SIG-M5 treated with dmso at 0.1 percent for 504 hours (cell line): Measurements from ENCODE around the gene DPM1.

Experiments
- DNase-seq: peaks from one replicate; lab custom pipeline; 2025; ENCODE audit not compliant: unreplicated experiment; lab: John Stamatoyannopoulos, UW

DPM1 gene

DNA sequence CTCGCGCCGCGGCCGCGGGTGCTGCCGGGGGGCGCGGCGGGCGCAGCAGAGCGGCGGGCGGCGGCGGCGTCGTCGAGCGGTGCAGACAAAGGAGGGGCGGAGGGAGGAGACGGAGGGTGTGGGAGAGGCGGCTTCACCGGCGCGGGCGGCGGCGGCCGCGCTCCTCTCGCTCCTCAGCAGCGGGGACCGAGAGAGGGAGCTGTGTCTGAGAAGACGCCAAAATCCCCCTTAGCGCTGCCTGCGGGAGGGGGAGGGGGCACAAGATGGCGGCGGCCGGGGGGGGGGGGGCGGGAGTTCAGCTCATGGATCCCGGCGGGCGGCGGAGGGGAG lies 27.4 kb downstream of the DPM1 start:
- DNase-seq, result no peak

DNA sequence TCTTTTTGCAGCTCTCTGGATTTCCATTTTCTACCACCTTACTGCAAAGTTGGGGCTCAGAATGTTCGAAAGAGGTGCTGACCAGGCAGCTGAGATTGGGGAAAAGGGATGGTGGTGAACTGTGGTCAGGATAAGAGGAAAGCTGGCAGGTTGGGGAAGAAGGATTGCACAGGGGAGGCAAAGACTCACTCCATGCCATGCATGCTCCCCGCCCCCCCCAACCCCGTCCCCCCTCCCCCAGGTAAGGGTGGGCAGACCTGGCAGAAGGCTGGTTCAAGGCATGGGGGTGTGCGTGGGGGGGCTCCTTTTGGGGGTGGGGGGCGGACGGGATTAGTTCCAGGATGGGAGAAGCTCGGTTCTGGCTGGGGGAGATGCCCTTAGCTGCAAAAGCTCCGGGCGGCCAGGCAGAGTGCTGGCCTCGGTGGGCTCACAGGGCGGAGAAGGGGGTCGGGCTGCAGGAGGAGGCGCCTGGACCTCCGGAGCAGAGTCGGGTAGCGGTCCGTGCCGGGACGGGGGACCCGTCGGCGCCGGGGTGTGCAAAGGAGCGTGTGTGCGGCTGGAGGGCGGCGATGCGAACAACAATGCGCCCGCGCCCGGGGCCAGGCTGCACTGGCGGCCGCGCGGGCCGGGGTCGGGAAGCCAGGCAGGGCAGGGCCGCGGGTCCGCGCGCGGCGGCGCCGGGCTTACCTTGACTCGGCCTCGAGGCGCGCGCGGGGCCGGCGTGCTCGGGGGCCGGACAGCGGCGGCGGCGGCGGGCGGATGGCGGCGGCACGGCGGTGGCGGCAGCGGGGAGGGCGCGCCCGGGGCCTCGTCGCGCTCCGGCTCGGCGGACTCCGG lies 28.0 kb downstream of the DPM1 start:
- no peak for DNase-seq

DNA sequence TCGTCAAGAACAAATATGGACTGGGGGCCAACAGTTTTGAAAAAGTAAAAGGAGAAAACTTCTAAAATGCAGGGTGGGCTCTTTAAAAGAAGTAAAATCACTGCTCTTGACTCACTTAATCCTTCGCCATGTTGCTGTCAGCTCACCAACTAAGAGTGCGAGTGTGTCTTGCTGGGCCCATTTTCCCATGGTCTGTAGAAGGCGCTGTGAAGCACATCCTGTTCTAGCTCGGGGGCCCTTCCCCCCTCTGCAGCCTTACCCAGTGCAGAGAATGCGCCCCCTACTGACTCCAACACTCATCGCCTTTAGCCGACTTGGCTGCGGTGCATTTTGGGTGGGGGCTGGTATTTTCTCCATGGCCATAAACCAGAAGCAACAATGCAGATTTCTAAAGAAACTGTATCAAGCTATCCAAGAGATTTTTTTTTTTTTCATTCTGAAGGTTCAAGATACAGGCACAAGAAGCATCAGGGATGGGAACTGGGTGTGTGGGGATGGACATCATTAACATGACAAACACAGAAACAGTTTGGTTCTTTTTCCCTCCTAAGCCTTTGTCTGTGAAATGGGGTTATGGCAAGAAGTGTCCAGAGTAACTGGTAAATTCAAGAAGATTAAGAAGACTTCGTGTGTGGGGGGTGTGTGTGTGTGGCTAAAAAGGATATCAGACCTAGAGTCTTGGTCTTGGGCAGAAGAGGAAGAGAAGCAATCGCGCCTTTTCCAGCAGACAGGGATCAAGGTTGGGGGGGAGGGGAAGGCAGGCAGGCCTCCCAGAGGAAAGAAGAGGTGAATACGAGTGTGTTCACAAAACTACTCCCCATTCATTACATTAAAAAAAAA lies 28.8 kb downstream of the DPM1 start:
- peak; percentile 97 for DNase-seq

DNA sequence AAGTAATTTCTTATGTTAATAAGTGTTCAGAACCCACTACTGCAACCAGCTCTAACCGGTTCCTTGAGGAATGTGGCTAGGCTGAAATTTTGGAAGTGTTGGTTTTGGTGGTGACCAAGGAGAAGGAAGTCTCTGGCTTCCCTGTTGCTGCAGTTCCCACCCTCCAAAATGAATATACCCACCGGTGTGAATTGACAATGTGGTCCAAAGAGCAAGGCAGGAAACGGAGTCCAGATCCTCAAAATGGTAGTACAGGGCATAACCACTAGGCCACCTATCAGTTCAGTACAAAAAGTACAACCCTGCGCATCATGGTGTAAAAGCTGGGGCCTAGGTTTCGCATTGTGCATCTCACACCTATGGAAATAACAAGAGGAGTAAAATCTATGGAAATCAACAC lies 29.9 kb downstream of the DPM1 start:
- DNase-seq, result no peak

DNA sequence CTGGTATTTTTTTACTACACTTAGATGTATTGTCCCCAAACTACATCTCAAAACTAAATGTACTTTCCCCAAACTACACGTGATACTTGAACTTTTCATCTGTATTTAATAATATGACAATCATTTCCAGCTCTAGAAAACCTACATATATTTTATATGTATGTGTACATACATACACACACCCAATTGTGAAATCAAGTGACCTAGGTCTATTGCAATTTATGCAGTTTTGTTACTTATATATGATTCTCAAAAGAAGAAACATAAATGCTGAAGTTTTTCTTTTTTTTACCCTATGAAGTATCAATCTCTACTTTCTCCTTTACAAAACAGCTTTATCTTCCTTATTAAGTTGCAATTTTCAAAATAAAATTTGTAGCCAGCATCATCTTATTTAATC lies 31.8 kb downstream of the DPM1 start:
- no peak for DNase-seq

DNA sequence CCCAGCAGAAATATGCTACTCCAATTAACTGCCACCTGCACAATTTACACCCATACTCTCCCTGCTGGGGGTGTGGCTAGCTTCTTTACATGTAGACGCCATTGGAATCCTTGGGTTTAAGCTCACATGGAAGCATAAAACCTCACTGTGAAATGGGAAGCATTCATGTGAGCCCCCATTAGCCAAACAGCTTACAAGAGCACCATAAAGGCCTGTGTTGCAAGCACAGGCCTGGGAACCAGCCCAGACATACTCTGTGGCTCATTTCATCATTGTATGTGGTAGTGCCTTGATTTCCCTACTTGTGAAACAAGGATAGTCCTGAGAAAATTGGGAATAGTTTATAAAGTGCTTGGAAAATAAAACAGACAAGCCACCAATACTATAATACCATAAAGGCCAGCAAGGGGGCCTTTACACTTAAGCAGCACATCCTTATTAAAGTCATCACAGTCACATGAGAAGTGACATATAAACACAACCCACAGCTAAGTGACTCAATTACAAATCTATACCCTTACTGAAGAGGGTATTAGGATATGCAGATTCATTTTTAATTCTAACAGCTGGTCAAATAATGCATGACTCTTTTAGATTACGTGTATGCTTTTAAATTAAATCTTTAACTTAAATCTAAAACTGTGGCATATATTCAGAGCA lies 33.9 kb downstream of the DPM1 start:
- no peak for DNase-seq

DNA sequence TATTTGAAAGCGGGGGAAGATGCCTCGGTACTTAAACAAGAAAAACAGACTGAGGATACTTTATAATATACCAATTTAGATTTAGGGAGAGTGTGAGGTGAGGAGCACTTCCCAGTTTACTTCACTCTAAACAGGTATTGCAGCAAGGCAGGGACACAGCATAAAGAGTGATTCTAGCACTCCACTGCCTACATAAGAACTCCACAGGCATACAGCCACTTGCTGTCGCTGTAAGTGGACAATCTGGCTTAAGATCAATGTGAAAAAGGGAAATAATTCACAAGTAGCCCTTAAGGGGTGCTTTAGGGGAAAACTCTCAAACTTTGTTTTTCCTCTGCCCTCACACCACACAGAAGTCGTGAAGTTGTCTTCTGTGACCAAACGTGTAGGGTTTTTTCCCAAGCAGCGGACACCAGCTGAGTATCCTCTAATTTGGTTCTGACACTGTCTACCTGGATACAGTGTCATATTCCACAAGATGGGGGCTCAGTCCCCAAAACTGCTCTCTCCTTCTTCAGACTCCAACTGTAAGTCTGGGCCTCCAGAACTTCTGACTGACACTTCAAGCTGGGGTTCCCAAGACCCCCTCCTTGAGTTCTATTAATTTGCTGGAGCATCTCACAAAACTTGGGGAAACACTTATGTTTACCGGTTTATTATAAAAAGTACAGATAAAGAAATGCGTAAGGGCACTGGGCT lies 36.4 kb downstream of the DPM1 start:
- no peak for DNase-seq

DNA sequence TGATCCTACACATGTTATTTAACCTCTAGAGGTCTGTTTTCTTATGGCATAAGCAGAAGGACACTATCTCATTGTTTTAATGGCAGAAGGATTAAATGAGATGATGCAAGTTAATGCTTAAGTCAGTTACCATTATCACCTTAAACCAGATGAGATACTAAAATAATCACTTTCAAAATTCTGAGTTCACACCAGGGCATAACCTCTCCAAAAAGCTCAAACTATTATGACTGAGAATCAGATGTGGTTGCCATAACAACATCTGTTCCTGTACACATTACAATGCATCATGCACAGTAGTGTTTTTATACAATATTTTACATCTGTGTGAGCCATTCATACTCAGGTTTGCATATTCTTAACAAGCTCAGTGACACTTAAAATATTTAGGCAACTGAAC lies 37.3 kb downstream of the DPM1 start:
- no peak for DNase-seq

DNA sequence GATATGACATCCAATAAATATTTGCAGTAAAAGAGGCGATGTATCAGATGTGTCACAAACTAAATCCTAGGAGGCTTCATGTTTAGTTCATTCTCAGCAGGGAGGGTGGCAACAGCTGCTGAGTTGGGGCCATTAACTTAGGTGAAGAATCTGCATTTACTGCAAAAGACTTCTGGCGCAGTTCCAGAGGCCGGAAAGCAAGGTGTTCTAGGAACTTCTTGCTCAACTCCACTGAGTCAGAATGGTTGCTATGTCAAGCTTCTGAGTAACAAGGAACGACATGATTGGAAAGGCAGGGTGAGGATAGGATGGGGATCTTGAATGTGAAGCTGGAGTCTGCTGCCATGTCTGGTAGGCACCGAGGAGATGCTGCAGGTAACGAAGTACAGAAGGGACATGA lies 38.8 kb downstream of the DPM1 start:
- no peak for DNase-seq

DNA sequence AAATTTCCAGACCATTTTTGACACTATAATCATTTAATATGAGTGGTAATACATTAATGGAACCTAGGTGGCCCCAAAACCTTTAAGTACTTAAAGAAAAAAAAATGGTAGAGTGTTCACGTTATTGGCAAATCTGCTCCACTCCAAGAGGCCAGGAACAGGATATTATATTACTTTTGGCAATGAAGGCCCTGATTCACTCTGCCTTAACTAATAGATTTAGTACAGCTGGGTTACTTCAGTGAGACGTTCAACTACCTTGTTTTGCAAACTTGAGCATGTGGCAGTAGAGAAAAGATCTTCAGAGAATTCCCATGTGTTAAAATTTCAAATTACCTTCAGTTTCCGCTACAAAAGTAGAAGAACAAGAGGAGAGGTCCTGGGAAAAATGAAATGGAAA lies 39.9 kb downstream of the DPM1 start:
- no peak for DNase-seq

DNA sequence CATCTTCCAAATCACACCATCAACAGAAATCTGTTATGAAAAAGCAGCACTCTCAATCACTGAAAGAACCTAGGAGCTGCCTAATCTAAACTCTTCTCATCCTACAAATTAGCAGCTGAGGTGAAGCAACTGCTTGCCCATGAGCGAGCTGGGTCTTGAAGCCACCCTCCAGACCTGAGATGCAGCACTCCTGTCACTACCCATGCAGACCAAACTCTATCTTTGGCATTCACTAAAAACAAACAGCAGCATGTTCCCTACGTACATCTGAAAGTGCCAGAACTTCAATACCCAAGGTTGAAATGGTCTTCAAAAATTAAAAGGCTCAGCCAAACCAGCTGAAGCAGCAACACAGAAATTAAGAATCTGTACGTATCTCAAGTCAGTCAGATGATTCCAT lies 41.4 kb downstream of the DPM1 start:
- no peak for DNase-seq

DNA sequence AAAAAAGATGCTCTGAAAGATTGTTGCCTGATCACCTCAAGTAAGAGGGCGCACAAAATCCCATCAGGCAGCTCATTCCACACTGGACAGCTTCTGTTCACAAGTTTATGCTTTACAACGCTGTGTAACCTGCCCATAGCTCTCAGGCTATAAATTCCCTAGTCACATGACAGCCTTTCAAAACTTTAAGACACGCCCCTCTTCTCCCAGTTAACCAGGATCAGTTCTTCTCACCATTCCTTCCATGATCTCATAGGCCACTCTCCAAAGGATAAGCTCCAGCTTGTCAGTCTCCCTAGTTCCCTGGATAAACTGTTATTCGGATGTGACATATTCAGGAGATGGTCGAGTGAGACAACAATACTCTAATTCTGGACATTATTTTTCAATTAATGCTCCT lies 42.1 kb downstream of the DPM1 start:
- DNase-seq, result no peak

DNA sequence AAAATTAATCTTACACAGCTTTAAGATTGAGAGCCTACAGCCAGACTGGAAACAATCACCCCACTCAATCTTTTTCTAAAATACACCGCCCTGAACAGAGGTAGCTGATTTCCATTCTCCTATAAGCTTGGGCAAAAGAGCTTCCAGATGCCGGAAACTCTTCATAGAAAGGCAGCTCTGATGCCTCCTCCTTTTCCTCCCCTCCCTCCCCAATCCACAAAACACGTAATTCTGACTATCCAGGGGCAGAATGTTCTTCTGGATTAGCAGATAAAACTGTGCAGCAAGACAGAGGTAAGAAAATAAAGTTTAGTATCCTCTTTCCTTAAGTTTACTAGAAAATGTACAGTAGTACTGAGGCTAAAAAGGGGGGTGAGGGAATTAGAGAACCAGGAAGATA lies 42.9 kb downstream of the DPM1 start:
- no peak for DNase-seq

DNA sequence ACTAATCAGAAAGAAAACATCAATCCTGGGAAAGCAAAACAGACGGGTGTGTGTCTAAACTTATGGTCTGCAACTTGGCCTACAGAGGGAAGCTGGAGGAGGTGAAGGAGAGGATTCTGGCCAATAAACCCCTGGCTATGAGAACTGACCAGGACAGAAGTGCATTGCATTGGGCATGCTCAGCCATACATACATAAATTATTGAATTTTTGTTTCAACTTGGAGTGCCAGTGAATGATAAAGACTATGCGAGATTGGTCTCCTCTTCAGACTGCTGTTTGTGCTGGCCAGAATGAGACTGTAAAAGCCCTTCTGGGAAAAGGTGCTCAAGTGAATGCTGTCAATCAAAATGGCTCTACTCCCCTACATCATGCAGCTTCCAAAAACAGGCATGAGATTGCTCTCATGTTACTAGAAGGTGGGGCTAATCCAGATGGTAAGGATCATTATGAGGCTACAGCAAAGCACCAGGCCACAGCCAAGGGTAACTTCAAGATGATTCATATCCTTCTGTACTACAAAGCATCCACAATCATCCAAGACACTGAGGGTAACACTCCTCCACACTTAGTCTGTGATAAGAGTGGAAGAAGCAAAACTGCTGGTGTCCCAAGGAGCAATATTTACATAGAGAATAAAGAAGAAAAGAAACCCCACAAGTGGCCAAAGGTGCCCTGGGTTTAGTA lies 44.5 kb downstream of the DPM1 start:
- no peak for DNase-seq

DNA sequence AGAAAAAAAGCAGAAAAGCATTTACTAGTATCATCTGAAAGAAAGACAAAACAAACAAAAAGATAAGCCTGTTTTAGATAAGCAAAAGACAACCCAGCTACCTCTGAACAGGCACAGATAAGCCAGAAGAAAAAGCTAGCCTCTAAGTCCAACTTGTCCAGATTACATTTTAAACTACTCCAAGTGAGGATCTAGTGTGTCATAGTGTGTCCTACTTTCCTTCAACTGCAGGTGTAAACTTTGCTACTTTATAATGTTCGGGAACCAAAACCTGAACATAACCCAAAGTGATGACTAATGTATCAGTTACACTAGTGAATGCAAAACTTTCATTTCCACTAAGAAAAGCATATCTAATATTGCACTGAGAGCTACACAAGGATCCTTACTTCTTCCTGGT lies 46.6 kb downstream of the DPM1 start:
- DNase-seq, result no peak

DNA sequence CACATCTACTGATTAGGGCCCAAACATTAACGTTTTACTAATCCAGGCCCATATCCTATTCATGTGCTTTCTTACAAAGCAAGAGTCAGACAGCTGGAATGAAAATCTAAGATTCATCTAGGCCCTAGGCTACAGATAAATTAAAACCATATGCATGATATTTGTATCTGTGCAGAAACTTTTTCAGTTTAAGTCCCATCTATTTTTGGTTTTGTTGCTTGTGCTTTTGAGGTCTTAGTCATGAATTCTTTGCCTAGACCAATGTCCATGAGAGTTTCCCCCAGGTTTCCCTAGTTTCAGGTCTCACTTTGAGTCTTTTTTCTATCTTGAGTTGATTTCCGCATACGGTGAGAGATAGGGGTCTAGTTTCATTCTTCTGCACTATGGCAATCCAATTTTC lies 47.3 kb downstream of the DPM1 start:
- DNase-seq, result no peak

DNA sequence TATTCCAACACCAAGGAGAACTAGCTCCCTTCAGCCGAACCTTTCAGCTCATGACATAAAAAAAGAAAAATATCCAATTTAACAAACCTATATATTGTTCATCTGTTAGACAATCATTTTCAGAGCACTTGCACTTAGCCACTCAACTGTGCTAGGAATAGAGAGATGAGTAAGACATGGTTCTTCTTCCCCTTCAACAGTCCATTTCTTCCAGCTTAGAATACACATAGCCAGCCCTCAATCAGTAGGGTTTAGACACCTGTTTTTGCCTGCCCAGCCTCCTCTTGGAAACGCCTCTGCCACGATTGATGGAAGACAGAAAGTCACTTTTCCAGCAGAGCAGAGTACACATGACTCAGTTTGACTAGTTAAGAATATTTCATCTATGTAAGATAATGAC lies 48.9 kb downstream of the DPM1 start:
- DNase-seq, result no peak

DNA sequence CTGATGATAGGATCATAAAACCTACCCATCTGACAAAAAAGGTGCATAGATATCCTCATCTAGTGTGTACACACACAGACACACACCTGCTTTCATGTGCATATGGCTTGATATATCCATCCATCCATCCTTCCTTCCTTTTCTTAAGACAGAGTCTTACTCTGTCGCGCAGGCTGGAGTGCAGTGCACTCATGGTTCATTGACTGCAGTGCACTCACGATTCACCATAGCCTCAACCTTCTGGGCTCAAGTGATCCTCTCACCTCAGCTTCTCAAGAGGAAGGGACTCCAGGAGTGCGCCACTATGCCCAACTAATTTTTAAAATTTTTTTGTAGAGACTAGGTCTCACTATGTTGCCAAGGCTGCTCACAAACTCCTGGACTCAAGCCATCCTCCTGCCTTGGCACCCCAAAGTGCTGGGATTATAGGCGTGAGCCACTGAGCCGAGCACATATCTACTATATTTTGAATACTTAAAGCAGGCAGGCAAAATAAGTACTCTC lies 54.2 kb downstream of the DPM1 start:
- DNase-seq, result no peak

DNA sequence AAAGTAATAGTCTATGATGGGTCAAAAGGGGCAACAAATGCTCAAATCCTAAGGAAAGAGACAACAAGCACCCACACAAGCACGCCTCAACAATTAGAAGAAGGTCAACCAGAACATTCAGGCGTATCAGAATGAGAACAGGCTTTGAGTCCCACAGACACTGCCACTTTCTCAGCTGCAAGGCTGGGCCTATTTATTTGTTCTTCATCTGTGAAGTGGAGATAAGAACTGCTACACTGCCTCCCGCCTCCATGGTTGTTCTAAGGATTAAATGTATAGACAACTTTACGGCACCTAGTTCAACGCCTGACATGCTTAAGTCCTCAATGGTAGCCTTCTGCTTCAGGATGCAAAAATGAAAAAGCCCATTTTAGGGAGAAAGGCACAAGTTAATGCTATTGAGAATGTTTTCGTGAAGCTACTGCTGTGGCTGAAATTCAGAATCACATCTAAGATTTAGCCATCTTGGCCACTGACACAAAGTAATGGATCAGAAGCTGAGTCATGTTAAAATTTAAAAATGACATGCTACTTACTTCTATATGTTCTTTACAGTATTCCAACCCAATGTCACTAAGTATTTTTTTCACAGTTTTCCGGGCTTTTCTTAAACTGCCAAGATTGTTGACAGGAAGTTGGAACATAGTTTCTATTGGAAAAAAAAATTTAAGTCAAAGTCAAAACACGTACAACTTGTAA lies 54.8 kb downstream of the DPM1 start:
- DNase-seq, result no peak

DNA sequence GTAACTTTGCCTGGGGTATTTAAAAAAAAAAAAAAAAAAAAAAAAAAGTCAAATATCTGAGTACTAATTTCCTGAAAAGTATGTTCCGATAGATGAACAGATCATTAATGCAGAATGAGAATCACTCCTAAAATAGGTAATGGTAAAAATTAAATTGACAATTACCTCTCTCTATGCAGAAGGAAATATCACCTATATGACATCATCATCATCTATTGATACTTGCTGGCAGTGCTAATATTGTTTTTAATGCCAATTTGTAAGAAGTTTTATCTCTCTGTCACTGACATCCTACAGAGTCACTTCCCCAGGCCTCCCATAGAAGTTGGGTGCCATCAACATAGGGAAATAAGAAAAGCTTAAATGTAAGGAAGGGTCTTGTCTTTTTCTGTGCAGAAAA lies 57.0 kb downstream of the DPM1 start:
- DNase-seq, result no peak
